Activated CD8-positive, alpha-beta memory T cell treated with anti-CD3 and anti-CD28 coated beads, Interleukin-2, amount 50 U/mL, for 24 hours (primary cell): ENCODE results near the gene SMARCB1.

Source experiments
- DNase-seq: peaks from one replicate; pipeline ENCODE4 v3.0.0-alpha.2; 2020; ENCODE audit errors: extremely low read depth

Gene SMARCB1

GRCh38 chr22:23786752-23787599 lies at the start of gene SMARCB1:
SMARCB1 (plus strand) TSS chr22:23786966; CDS start chr22:23787170, 204 bp downstream.
- peak; percentile 68 for DNase-seq

DNA sequence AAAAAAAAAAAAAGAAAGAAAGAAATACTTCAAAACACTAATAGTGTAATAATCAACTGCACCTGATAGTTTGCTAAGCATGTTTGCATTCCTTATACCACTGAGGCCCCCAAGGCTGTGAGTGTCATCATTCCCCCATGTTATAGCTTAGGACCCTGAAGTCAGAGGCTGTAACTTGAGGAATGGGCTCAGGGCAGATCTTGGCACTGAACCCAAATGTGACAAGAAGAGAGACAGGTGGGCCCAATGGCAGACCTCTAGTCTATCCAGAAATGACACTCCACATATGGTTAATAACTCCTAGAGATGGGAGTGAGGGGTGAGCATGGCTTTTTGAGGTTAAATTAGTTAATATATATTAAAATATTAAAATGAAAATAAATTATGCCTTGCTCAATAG lies 49.1 kb upstream of the SMARCB1 start:
- DNase-seq = no peak

DNA sequence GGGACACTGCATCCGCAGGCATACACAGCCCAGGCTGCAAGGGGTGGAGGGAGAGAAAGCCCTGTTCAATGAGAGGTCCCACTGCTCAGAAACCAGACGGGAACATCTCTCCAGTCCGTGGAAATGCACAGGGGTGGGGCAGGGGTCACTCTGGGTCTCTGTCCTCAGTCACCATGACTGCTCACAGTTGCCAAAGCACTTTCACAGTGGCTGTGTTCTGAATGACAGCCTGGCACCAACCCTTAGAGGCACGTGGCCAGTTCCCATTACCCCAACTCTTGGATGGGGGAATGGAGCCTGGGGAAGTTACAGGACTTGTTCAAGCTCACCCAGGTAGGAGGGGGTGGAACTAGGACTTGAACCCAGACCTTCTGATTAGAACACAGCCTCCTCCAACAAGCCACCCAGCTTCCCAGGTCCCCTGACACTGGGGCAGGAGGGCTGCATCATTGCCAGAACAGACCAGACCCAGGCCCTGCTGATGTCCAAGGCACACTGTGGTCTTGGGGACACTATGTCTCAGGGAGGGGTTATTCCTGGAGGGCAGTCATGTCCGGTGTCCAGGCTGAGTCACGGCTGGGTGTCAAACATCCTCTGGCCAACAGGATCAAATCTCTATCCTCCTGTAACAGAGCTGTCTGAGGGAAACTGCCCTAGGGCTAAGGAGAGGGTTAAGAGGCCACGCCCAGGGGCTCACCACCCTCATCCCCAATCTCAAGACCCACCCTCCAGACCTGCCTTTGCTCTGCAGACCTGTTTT lies 44.1 kb upstream of the SMARCB1 start:
- DNase-seq = no peak

GRCh38 chr22:23743303-23743705 lies 43.5 kb upstream of the SMARCB1 start:
- no peak for DNase-seq

GRCh38 chr22:23744001-23744400 lies 42.8 kb upstream of the SMARCB1 start:
- no peak for DNase-seq

DNA sequence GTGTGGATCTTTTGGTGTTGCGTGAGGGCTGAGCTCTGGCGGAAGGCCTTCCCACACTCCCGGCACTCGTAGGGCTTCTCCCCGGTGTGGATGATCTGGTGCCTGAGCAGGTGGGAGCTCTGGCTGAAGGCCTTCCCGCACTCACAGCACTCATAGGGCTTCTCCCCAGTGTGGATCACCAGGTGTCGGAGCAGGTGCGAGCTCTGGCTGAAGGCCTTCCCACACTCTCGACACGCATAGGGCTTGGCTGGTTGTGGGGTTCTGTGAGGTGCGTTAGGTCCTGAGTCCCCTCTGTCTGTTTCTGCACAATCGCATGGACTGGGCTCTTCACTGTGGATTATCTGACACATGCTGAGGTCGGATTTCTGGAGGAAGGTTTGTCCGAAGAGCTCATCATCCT lies 42.3 kb upstream of the SMARCB1 start:
- no peak for DNase-seq

DNA sequence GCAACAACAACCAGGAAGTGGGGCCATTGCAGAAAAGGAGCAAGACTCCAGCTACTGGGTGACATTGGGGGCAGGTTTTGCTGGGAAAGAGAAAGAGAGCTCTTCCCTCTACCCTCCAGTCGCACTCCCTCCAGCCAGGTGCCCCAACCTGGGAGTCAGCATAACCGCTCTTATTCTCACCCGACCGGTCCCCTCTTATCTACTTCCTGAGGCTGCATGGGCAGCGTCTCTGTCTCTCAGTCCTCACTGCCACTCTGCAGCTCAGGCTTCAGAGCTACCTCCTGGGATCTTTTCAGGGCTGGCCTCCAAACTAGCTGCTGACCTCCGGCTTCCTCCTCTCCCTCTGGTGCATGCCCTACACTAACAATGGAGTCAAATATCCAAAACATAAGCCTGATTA lies 41.0 kb upstream of the SMARCB1 start:
- DNase-seq = no peak

GRCh38 chr22:23749841-23750301 lies 36.9 kb upstream of the SMARCB1 start:
- no peak for DNase-seq

GRCh38 chr22:23750367-23750713 lies 36.4 kb upstream of the SMARCB1 start:
- DNase-seq = no peak

DNA sequence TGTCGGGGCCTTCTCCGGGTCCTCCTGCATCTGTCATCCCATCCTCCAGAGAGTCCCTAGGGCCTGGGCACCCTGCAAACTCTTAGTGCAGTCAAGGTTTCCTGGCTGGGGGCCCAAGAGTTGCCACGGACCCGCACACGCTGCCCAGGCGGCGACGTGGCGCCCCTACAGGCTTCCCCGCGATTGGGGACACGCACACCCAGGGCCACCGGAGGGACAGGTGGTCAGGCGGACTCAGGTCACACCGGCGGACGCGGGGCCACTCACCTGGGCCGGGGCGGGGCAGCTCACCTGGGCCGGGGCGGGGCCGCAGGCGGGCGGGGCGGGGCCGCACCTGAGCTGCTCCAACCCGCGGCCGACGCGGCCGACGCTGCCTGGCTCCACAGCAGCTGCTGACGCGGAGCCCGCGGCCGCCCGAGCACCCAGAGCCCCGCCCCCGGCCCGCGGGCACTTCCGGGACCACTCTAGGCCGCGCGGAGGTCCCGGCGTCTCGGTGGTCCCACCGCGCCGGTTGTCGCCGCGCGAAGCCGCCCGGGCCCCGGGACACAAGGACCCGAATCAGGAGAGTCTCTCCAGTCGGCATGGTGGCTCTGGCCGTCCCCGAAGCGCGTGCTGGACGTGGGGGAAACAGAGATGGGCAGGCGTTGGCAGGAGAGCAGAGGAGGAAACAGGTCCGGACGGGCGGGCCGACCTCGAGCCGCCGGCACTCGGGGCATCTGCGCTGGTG lies 35.9 kb upstream of the SMARCB1 start, which contains the start of gene ZNF70:
TSS of gene ZNF70 (minus strand) at position 399 of the 727 bp plus-strand sequence. CDS start 5,972 bp downstream, outside the sequence.
- DNase-seq = peak; percentile 41

DNA sequence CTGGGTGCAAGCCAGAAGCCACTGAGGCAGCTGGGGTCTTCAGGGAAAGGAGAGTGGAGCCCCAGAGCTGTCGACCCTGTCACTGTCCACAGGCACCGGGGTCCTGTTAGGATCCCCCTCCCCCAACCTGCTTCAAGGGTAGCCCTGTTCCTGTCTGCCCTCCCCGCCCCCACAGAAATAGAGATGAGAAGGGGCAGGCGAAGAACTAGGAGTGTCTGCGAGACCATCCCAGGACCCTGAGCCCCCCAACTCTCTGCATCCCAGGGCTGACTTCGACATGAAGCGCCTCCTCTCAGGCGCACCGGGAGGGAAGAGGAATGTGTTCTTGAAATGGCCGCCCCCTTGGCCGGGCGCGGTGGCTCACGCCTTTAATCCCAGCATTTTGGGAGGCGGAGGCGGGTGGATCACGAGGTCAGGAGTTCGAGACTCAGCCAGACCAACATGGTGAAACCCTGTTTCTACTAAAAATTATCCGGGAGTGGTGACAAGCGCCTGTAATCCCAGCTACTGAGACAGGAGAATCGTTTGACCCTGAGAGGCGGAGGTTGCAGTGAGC lies 35.2 kb upstream of the SMARCB1 start:
- DNase-seq = no peak

- no peak for DNase-seq
Measured at GRCh38 chr22:23752090-23752691, 34.6 kb upstream of the SMARCB1 start.

DNA sequence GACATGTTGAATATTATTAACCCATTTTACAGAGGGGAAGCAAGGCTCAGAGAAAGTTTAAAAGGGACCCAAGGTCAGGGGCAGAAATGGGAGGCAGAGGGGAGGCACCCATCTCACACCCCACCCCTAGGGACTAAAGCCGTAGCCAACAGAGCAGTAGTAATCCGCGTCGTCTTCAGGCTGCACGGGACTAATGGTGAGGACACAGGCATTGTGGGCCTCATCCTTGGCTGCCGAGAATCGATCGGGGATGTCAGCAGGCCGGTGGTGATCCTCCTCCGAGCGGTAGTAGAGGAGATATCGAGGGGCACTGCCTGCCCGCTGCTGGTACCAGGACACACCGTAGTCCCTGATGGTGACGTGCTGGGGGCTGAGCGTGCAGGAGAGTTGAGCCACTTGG lies 34.0 kb upstream of the SMARCB1 start:
- DNase-seq = no peak

- no peak for DNase-seq
Measured at GRCh38 chr22:23753385-23753784, 33.4 kb upstream of the SMARCB1 start.

GRCh38 chr22:23754220-23754919 lies 32.4 kb upstream of the SMARCB1 start, which contains the start of gene VPREB3:
VPREB3 (minus strand) TSS chr22:23754425; CDS start chr22:23754363, 62 bp downstream.
- no peak for DNase-seq

DNA sequence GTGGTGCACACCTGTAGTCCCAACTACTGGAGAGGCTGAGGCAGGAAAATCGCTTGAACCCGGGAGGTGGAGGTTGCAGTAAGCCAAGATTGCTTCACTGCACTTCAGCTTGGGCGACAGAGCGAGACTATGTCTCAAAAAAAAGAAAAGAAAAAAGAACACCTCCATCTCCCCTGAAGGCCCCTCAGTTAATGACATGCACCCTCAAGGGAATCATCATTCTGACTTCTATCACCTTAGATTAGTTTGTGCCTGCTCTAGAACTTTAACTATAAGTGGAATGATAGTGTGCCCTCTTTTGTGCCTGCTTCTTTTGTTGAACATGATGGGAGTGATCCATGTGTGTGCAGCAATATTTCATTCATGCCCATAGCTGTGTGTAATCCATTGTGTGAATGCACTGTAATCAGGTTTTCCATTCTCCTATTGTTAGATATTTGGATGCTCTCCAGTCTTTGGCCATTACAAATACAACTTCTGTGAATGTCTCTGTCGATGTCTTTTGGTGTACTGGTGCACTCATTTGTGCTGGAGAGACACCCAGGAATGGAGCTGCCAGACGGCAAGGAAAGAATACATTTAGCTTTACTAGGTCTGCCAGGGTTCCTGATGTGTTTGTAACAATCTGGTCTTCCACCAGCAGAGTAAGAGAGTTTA lies 31.7 kb upstream of the SMARCB1 start:
- DNase-seq = no peak

DNA sequence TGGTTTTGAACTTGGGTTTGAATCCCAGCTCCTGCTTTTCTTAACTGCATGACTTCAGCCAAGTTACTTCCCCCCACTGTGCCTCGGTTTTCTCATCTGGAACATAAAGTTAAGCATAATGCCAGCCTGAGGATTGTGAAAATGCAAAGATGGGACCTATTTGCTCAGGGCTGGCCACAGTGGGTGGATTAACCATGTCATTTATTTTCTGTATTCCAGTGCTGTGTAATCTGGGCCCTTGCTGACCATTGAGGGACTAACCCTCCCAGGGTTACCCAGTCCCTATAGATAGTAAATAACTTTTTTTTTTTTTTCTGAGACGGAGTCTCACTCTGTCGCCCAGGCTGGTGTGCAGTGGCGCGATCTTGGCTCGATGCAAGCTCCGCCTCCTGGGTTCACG lies 31.1 kb upstream of the SMARCB1 start:
- no peak for DNase-seq

DNA sequence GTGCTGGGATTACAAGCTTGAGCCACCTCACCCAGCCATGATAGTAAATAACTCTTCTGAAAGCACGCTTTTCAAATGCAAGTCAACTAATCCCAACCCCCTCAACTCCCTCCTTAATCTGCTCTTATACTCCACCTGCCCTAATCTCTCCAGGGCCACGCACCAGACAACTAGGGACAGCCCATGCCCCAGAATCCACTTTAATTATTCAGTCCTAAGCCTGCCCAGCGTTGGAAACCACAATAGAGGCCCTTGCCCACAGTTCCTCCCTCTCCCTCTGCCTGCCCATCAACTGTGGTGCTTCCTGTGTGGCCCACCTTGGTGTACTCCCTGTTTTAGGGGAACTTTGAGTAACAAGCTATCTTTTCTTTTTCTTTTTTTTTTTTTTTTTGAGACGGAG lies 29.9 kb upstream of the SMARCB1 start:
- DNase-seq = no peak

DNA sequence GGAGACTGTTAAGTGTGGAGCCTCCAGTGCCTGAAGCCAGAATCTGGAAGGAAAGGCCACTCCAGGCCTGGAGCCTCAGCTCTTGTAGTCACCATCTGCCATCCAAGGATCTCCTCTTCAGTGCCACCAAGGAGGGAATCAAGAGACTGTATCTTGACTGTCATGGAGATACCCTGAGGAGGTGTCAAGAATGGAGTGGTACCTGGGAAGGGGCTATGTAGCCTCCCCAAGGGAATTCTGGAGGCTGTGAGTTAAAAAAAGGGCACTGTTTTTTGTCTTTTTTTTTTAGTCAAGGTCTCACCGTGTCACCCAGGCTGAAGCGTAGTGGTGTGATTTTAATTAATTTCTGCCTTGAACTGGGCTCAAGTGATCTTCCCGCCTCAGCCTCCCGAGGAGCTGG lies 27.2 kb upstream of the SMARCB1 start:
- DNase-seq = no peak

DNA sequence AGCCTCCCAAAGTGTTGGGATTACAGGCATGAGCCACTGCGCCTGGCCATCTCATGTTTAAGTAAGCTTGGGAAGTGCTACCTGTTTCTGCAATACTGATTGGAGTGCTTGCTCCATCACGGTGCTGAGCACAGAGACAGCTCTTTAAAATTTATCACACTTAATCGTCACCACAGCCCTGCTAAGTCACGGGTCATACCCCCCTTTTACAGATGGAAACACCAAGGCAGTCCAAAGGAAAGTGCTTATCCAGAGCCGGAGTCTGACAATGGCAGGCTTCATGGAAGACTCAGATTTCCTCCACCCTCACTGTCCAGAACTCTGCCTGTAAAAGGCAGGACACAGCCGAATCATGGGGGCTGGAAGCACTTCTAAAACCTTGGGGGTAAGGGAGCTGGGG lies 26.7 kb upstream of the SMARCB1 start:
- DNase-seq = no peak
